Left ventricle myocardium inferior (tissue), 1 donor: Measurements from ENCODE around the gene BBLN. TPM values are rescaled to one million over a fixed set of nuclear protein-coding genes. Genes with fewer than 3 reads are reported as not detected.
A peak's percentile ranks its signal among the peaks of the same experiment; 100 is the strongest.

Experiments
- DNase-seq: peaks from one replicate; pipeline ENCODE4 v3.0.0-alpha.2; 2020
- H3K27ac ChIP-seq: fragments of 200-600 bp; replicated peaks from 2 replicates; pipeline ENCODE4 v1.8.0; 2021
- H3K27me3 ChIP-seq: fragments of 200-600 bp; 2 replicates; pipeline ENCODE4 v1.8.0; 2021; ENCODE audit warnings: low read depth
- H3K36me3 ChIP-seq: fragments of 200-600 bp; 2 replicates; pipeline ENCODE4 v1.8.0; 2021
- H3K4me1 ChIP-seq: fragments of 200-600 bp; 2 replicates; pipeline ENCODE4 v1.8.0; 2021
- H3K4me3 ChIP-seq: fragments of 200-600 bp; 2 replicates; pipeline ENCODE4 v1.8.0; 2021; ENCODE audit warnings: mild to moderate bottlenecking, moderate library complexity
- H3K9me3 ChIP-seq: fragments of 200-600 bp; replicated peaks from 2 replicates; pipeline ENCODE4 v1.8.0; 2021
- CTCF ChIP-seq: fragments of 200-600 bp; IDR thresholded peaks from 2 replicates; pipeline ENCODE4 v1.8.0; 2021; ENCODE audit warnings: antibody characterized with exemption, mild to moderate bottlenecking, borderline replicate concordance
- intact Hi-C: fragments of 100-400 bp; cut with micrococcal nuclease; formaldehyde crosslinking; loops from one replicate; pipeline ENCODE4 v1.11.0; 2022
- total RNA-seq: library from RNA; stranded (reverse); fragmentation: NEBNext Ultra II Directional; extraction: Animal tissue kit (Norgen Biotek cat#: 25700); gene quantifications from one replicate; pipeline ENCODE4 v1.2.1, GENCODE V29; 2021
- donor health status: DM: no; HTN: yes; CAD: no; lungs with severe emphysema.

The BBLN gene
- total RNA-seq, 1 donor from 2014 or later, result 52.5 TPM

GRCh38 chr9:128142596-128142995 lies 17.5 kb upstream of the BBLN start:
- no peak for DNase-seq
- intact Hi-C loops, result no loop called here
- H3K4me1 ChIP-seq, result peaks cover 14% of the 10 kb centered on the region
- peak overlapping the region; percentile 68 for H3K27ac ChIP-seq
- no peaks in the 10 kb centered on the region for H3K27me3 ChIP-seq
- H3K9me3 ChIP-seq, result no peaks in the 10 kb centered on the region
- no peak for TF ChIP-seq CTCF
- no peaks in the 10 kb centered on the region for H3K36me3 ChIP-seq
- no peak overlapping the region for H3K4me3 ChIP-seq

DNA sequence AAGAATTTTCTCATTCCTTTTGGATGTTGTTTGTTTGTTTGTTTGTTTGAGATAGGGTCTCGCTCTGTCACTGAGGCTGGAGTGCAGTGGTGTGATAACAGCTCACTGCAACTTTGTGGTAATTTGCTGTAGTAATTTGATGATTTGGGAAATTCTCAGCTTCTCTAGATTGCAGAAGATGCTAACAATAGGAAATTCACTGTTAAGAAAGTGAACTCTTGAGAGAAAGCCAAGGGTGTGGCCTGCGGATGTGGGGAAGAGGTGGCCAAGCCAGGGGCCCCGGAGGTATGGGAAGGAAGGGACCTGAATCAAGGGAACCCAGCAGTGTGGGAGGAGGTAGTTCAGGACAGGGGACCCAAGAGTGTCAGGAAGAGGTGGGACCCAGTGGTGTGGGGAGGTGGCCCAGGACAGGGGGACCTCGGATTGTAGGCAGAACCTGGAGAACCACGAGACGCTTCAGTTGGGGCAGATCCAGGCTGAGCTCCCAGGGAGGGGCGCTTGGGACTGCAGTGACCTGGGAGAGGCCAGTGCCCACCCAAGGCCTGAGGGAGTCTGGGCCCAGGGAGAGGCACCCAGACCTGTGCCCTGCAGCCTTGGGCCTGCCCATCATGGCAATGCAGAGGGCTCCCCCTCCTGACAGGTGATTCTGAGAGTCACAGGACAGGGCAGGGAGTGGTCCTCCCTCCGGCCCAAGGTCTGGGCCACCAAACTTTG lies 16.4 kb upstream of the BBLN start:
- no peak for DNase-seq
- no peak for TF ChIP-seq CTCF
- Histone ChIP-seq H3K4me3 (no peak overlapping the region), H3K27ac (peak overlapping the region; percentile 68), H3K27me3 (no peaks in the 10 kb centered on the region), H3K9me3 (no peaks in the 10 kb centered on the region), H3K36me3 (no peaks in the 10 kb centered on the region), H3K4me1 (peaks cover 19% of the 10 kb centered on the region)
- intact Hi-C loops, result no loop called here

GRCh38 chr9:128144239-128145181 lies 15.6 kb upstream of the BBLN start:
- intact Hi-C loops, result no loop called here
- Histone ChIP-seq H3K27ac (peak overlapping the region; percentile 68), H3K36me3 (no peaks in the 10 kb centered on the region), H3K27me3 (no peaks in the 10 kb centered on the region), H3K9me3 (no peaks in the 10 kb centered on the region), H3K4me1 (peaks cover 27% of the 10 kb centered on the region), H3K4me3 (no peak overlapping the region)
- TF ChIP-seq CTCF, result no peak
- DNase-seq, result no peak

- H3K4me1 ChIP-seq, result peaks cover 38% of the 10 kb centered on the region
- no peak for TF ChIP-seq CTCF
- intact Hi-C loops, result no loop called here
- H3K9me3 ChIP-seq, result no peaks in the 10 kb centered on the region
- no peak overlapping the region for H3K27ac ChIP-seq
- DNase-seq, result no peak
- no peak overlapping the region for H3K4me3 ChIP-seq
- H3K36me3 ChIP-seq, result no peaks in the 10 kb centered on the region
- no peaks in the 10 kb centered on the region for H3K27me3 ChIP-seq
These were observed 14.5 kb upstream of the BBLN start for GRCh38 chr9:128145536-128145935.

- H3K27ac ChIP-seq, result no peak overlapping the region
- intact Hi-C loops, result no loop called here
- no peaks in the 10 kb centered on the region for H3K9me3 ChIP-seq
- H3K4me1 ChIP-seq, result peaks cover 41% of the 10 kb centered on the region
- DNase-seq, result no peak
- H3K36me3 ChIP-seq, result no peaks in the 10 kb centered on the region
- H3K4me3 ChIP-seq, result no peak overlapping the region
- no peak for TF ChIP-seq CTCF
- H3K27me3 ChIP-seq, result no peaks in the 10 kb centered on the region
These were observed 14.1 kb upstream of the BBLN start for GRCh38 chr9:128145951-128146351.
